Neutrophil (primary cell): Measurements from ENCODE around the gene NAT16.

Experiments used
- H3K27ac ChIP-seq: fragments of 200-600 bp; sonication (generic); 2 replicates; pipeline ENCODE4 v1.5.1; 2016; ENCODE audit warnings: mild to moderate bottlenecking, moderate library complexity
- H3K27me3 ChIP-seq: fragments of 200-600 bp; sonication (generic); 2 replicates; pipeline ENCODE4 v1.6.0; 2016; ENCODE audit warnings: mild to moderate bottlenecking
- H3K36me3 ChIP-seq: fragments of 200-600 bp; sonication (generic); 2 replicates; pipeline ENCODE4 v1.5.1; 2017
- H3K4me1 ChIP-seq, 2 experiments: fragments of 200-600 bp in 1 of 2; sonication (generic) in 1 of 2; 1 replicate in 1 of 2; 2 replicates in 1 of 2; pipeline versions ENCODE4 v1.5.1 to v1.6.1; 2013 to 2016; ENCODE audit warnings: low read depth in 1 of 2, low read length in 1 of 2, mild to moderate bottlenecking in 1 of 2, moderate library complexity in 1 of 2; ENCODE audit not compliant: control insufficient read depth in 1 of 2, insufficient read depth in 1 of 2
- H3K4me3 ChIP-seq, 2 experiments: fragments of 200-600 bp in 1 of 2; sonication (generic) in 1 of 2; 1 replicate in 1 of 2; 2 replicates in 1 of 2; pipeline ENCODE4 v1.5.1; 2013 to 2016; ENCODE audit warnings: low read depth in 1 of 2, low read length in 1 of 2, mild to moderate bottlenecking in 1 of 2, moderate library complexity in 1 of 2
- H3K9me3 ChIP-seq: fragments of 200-600 bp; sonication (generic); 2 replicates; pipeline ENCODE4 v1.5.1; 2016
- CTCF ChIP-seq: fragments of 200-600 bp; sonication (generic); IDR thresholded peaks from 2 replicates; pipeline ENCODE4 v1.5.1; 2016; ENCODE audit warnings: antibody characterized with exemption

Gene NAT16

GRCh38 chr7:101166648-101166908 lies 13.5 kb downstream of the NAT16 start:
- TF ChIP-seq CTCF, result no peak
- H3K27me3 ChIP-seq, result peaks cover 100% of the 10 kb centered on the region
- no peak overlapping the region for H3K4me3 ChIP-seq
- H3K9me3 ChIP-seq, result no peaks in the 10 kb centered on the region
- H3K36me3 ChIP-seq, result no peaks in the 10 kb centered on the region
- H3K4me1 ChIP-seq, result peaks cover 5 to 26% of the 10 kb centered on the region in 2 experiments
- no peak overlapping the region for H3K27ac ChIP-seq

- Histone ChIP-seq H3K27ac (no peak overlapping the region), H3K36me3 (no peaks in the 10 kb centered on the region), H3K4me3 (peak overlapping the region in 1 of 2 experiments; percentile 35), H3K4me1 (peaks cover 5 to 26% of the 10 kb centered on the region in 2 experiments), H3K27me3 (peaks cover 100% of the 10 kb centered on the region), H3K9me3 (no peaks in the 10 kb centered on the region)
- no peak for TF ChIP-seq CTCF
These were observed 14.0 kb downstream of the NAT16 start for GRCh38 chr7:101165958-101166647.

GRCh38 chr7:101165075-101165957 lies 14.8 kb downstream of the NAT16 start, which contains the start of gene VGF:
TSS of gene VGF (minus strand) at chr7:101165569. CDS start at chr7:101164843, 726 bp downstream.
- H3K9me3 ChIP-seq, result no peaks in the 10 kb centered on the region
- peaks cover 100% of the 10 kb centered on the region for H3K27me3 ChIP-seq
- H3K4me3 ChIP-seq, result peak within 1 kb of the TSS in 1 of 2 experiments; percentile 35
- TF ChIP-seq CTCF, result no peak
- H3K36me3 ChIP-seq, result no peaks in the 10 kb centered on the region
- peak within 1 kb of the TSS; percentile 10 for H3K27ac ChIP-seq
- H3K4me1 ChIP-seq, result peaks cover 5 to 26% of the 10 kb centered on the region in 2 experiments

GRCh38 chr7:101164071-101164840 lies 15.8 kb downstream of the NAT16 start:
- no peak overlapping the region for H3K27ac ChIP-seq
- H3K4me3 ChIP-seq, result peak overlapping the region in 1 of 2 experiments; percentile 24
- H3K9me3 ChIP-seq, result no peaks in the 10 kb centered on the region
- peaks cover 94% of the 10 kb centered on the region for H3K27me3 ChIP-seq
- TF ChIP-seq CTCF, result no peak
- H3K4me1 ChIP-seq, result peaks cover 5 to 26% of the 10 kb centered on the region in 2 experiments
- H3K36me3 ChIP-seq, result no peaks in the 10 kb centered on the region

- Histone ChIP-seq H3K4me3 (peak overlapping the region in 1 of 2 experiments; percentile 24), H3K4me1 (peaks cover 5 to 26% of the 10 kb centered on the region in 2 experiments), H3K9me3 (no peaks in the 10 kb centered on the region)
These were observed 16.6 kb downstream of the NAT16 start for GRCh38 chr7:101163279-101164070.

More at GRCh38 chr7:101163279-101164070, 16.6 kb downstream of the NAT16 start:
- H3K27ac ChIP-seq, result no peak overlapping the region
- no peak for TF ChIP-seq CTCF
- peaks cover 86% of the 10 kb centered on the region for H3K27me3 ChIP-seq
- no peaks in the 10 kb centered on the region for H3K36me3 ChIP-seq
